ENCODE data around the gene LITAFD. TPM values are rescaled to one million over a fixed set of nuclear protein-coding genes. Genes with fewer than 3 reads are reported as not detected.

LITAFD gene
- total and polyA plus RNA-seq, 10 donors: not detected

GRCh38 chr16:8889893-8890548, 7.9 kb downstream of the LITAFD start:
- Histone ChIP-seq H3K27me3 (replicated peaks in 1 of 7) (peaks cover 0 to 9% (median 0%) of the 10 kb centered on the region in 7 donors), H3K9me3 (no peaks in the 10 kb centered on the region), H3K4me1 (peaks cover 5 to 55% (median 23%) of the 10 kb centered on the region in 6 donors), H3K4me3 (no peak overlapping the region), H3K36me3 (peaks cover 0 to 73% (median 43%) of the 10 kb centered on the region in 6 donors), H3K27ac (no peak overlapping the region)
- intact Hi-C loops (cut with DNase I; ENCODE audit: low total_unique reads): loop anchor here (10.0 kb wide), 1 partner anchor 235 kb away; no protein-coding TSS in a partner anchor
- TF ChIP-seq POLR2A (IDR thresholded peaks at IDR 0.05): no peak
- TF ChIP-seq, protein P1, sequence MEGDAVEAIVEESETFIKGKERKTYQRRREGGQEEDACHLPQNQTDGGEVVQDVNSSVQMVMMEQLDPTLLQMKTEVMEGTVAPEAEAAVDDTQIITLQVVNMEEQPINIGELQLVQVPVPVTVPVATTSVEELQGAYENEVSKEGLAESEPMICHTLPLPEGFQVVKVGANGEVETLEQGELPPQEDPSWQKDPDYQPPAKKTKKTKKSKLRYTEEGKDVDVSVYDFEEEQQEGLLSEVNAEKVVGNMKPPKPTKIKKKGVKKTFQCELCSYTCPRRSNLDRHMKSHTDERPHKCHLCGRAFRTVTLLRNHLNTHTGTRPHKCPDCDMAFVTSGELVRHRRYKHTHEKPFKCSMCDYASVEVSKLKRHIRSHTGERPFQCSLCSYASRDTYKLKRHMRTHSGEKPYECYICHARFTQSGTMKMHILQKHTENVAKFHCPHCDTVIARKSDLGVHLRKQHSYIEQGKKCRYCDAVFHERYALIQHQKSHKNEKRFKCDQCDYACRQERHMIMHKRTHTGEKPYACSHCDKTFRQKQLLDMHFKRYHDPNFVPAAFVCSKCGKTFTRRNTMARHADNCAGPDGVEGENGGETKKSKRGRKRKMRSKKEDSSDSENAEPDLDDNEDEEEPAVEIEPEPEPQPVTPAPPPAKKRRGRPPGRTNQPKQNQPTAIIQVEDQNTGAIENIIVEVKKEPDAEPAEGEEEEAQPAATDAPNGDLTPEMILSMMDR (IDR thresholded peaks at IDR 0.05 in 8 of 11, conservative IDR thresholded peaks at IDR 0.05 in 3 of 11): no peak
- no peak for TF ChIP-seq POLR2AphosphoS5 (IDR thresholded peaks at IDR 0.05)
- DNase-seq: peak; percentile 44
- 88 to 93% (median 91%) methylated on average over 14 of the region's 14 CpGs for whole genome bisulfite sequencing, 5 donors

DNA sequence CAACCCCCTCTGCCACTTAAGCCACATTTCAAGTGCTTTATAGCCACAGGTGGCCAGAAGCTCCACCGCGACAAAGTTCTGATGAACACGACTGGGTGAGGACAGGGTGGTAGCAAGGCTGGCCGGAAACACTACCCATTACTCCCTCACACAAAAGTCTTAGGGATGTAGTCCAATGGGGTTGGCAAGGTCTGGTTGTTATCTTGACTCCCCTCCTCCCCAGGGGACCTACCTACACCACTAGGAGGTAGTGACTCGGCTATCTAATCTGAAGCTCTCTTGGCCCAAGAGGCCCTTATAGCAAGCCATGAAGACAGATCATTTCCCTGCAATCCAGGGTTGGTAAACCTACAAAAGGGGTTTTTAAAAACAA, 8.4 kb downstream of the LITAFD start:
- intact Hi-C loops (cut with DNase I; ENCODE audit: low total_unique reads): loop anchor here (10.0 kb wide), 1 partner anchor 234 kb away; no protein-coding TSS in a partner anchor
- DNase-seq: no peak
- 84 to 97% (median 90%) methylated on average over 4 to 5 of the region's 5 CpGs for WGBS, 5 donors
- TF ChIP-seq POLR2AphosphoS5 (IDR thresholded peaks at IDR 0.05) (no peak), POLR2A (IDR thresholded peaks at IDR 0.05) (no peak)
- TF ChIP-seq, protein P1 (IDR thresholded peaks at IDR 0.05 in 8 of 11, conservative IDR thresholded peaks at IDR 0.05 in 3 of 11): no peak
- H3K4me3 ChIP-seq: no peak overlapping the region
- H3K27ac ChIP-seq: peak overlapping the region in 2 of 8 donors; percentile 62 to 70
- peaks cover 5 to 50% (median 21%) of the 10 kb centered on the region in 6 donors for H3K4me1 ChIP-seq
- peaks cover 0 to 7% (median 0%) of the 10 kb centered on the region in 7 donors for H3K27me3 ChIP-seq (replicated peaks in 1 of 7)
- H3K9me3 ChIP-seq: no peaks in the 10 kb centered on the region
- peaks cover 0 to 78% (median 48%) of the 10 kb centered on the region in 6 donors for H3K36me3 ChIP-seq

DNA sequence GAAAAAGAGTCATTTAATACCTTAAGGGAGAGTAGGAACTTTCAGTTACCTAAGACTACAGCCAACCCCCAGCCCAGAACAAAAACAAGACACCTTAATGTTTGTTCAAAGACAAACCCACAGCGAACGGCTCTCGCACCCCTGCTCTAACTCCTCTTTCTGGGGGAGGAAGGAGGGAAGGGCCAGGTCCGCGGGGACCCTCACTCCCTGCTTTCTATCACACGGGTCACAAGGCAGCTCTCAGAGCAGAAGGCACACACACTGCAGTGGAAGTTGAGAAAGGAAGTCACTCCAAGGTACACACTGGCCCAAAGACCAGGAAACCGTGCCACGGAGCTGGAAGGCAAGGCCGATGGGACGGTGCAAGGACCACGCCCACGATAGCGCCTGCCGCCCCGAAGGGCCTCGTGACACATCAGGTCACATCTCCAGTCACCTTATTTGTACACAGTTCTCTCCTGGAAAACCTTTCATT, 10.0 kb downstream of the LITAFD start:
- H3K9me3 ChIP-seq: no peaks in the 10 kb centered on the region
- intact Hi-C loops (cut with DNase I; ENCODE audit: low total_unique reads): loop anchor here (10.0 kb wide), 1 partner anchor 233 kb away; no protein-coding TSS in a partner anchor
- H3K27ac ChIP-seq: peak overlapping the region in 5 of 8 donors; percentile 59 to 74 (median 63)
- peaks cover 5 to 39% (median 14%) of the 10 kb centered on the region in 6 donors for H3K4me1 ChIP-seq
- peak; percentile 83 for DNase-seq
- no peak overlapping the region for H3K4me3 ChIP-seq
- WGBS, 5 donors: 61 to 78% (median 71%) methylated on average over 16 of the region's 16 CpGs
- TF ChIP-seq POLR2AphosphoS5 (IDR thresholded peaks at IDR 0.05): peak; percentile 56 to 76 (median 72)
- TF ChIP-seq, protein P1 (IDR thresholded peaks at IDR 0.05 in 8 of 11, conservative IDR thresholded peaks at IDR 0.05 in 3 of 11): no peak
- TF ChIP-seq POLR2A (IDR thresholded peaks at IDR 0.05): no peak
- peaks cover 5 to 94% (median 64%) of the 10 kb centered on the region in 6 donors for H3K36me3 ChIP-seq
- no peaks in the 10 kb centered on the region for H3K27me3 ChIP-seq (replicated peaks in 1 of 7)

DNA sequence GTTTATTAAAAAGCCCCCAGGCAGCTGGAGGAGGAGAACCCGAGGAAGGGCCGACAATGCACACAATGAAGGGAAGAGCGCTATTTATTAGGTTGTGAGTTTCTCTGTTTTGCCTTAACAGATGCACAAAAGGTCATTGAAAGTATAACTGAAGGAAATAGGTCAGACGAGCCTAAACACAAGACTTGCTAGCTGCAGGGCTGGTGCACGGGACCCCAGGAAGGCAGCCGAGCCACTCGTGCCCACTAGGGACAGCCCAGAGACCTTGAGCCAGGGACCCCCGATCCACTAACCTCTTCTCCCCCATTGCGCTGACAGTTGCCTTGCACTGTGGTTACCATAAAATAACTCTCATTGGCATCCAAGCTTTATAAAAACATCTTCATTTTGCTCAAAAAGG, 11.3 kb downstream of the LITAFD start:
- TF ChIP-seq POLR2AphosphoS5 (IDR thresholded peaks at IDR 0.05) (peak in 1 of 3 donors; percentile 4), POLR2A (IDR thresholded peaks at IDR 0.05) (no peak)
- H3K36me3 ChIP-seq: peaks cover 10 to 96% (median 77%) of the 10 kb centered on the region in 6 donors
- H3K9me3 ChIP-seq: no peaks in the 10 kb centered on the region
- intact Hi-C loops (cut with DNase I; ENCODE audit: low total_unique reads): loop anchor here (10.0 kb wide), 1 partner anchor 231 kb away; no protein-coding TSS in a partner anchor
- H3K4me1 ChIP-seq: peaks cover 5 to 39% (median 14%) of the 10 kb centered on the region in 6 donors
- peak; percentile 38 for DNase-seq
- H3K27ac ChIP-seq: no peak overlapping the region
- 80 to 93% (median 85%) methylated on average over 9 of the region's 9 CpGs for WGBS, 5 donors
- H3K27me3 ChIP-seq (replicated peaks in 1 of 7): no peaks in the 10 kb centered on the region
- no peak overlapping the region for H3K4me3 ChIP-seq

Data from spleen (tissue), 11 donors.